ENCODE data around the gene FOXK2. TPM values are rescaled to one million over a fixed set of nuclear protein-coding genes. Genes with fewer than 3 reads are reported as not detected.
A peak's percentile ranks its signal among the peaks of the same experiment; 100 is the strongest.
"Not testable (repeated sequence)": the region's sequence is repeated elsewhere in the genome, so short reads cannot be mapped to it uniquely, and the experiment has no call there.

Gene FOXK2
- total RNA-seq, 1 experiment from 2014 or later = 96.2 TPM

- peak overlapping the region; percentile 64 for H3K27ac Mint-ChIP-seq (ENCODE audit: unreplicated experiment)
- TF ChIP-seq, protein P1, sequence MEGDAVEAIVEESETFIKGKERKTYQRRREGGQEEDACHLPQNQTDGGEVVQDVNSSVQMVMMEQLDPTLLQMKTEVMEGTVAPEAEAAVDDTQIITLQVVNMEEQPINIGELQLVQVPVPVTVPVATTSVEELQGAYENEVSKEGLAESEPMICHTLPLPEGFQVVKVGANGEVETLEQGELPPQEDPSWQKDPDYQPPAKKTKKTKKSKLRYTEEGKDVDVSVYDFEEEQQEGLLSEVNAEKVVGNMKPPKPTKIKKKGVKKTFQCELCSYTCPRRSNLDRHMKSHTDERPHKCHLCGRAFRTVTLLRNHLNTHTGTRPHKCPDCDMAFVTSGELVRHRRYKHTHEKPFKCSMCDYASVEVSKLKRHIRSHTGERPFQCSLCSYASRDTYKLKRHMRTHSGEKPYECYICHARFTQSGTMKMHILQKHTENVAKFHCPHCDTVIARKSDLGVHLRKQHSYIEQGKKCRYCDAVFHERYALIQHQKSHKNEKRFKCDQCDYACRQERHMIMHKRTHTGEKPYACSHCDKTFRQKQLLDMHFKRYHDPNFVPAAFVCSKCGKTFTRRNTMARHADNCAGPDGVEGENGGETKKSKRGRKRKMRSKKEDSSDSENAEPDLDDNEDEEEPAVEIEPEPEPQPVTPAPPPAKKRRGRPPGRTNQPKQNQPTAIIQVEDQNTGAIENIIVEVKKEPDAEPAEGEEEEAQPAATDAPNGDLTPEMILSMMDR (IDR thresholded peaks at IDR 0.05; ENCODE audit: unreplicated experiment) = peak; percentile 79
- H3K4me3 Mint-ChIP-seq (ENCODE audit: low read depth, unreplicated experiment) = no peak overlapping the region
- CTCF ChIA-PET = no interaction called here
- H3K9me3 Mint-ChIP-seq (ENCODE audit: low read depth, unreplicated experiment) = no peaks in the 10 kb centered on the region
- peak; percentile 86 for DNase-seq
- peaks cover 28% of the 10 kb centered on the region for H3K4me1 Mint-ChIP-seq (ENCODE audit: low read depth, unreplicated experiment)
- BruUV-seq (replicated peaks) = no TSS peak
- peaks cover 8% of the 10 kb centered on the region for H3K36me3 Mint-ChIP-seq (ENCODE audit: insufficient read depth, unreplicated experiment)
- intact Hi-C loops (cut with micrococcal nuclease; ENCODE audit: unreplicated experiment) = loop anchor here (5.0 kb wide), 2 partner anchors 60 to 200 kb away; no protein-coding TSS in a partner anchor
- no peaks in the 10 kb centered on the region for H3K27me3 Mint-ChIP-seq (ENCODE audit: unreplicated experiment)
Observed at GRCh38 chr17:82551779-82552457, 32.4 kb downstream of the FOXK2 start.

- Mint-ChIP-seq H3K27me3 (ENCODE audit: unreplicated experiment) (no peaks in the 10 kb centered on the region), H3K4me1 (ENCODE audit: low read depth, unreplicated experiment) (peaks cover 26% of the 10 kb centered on the region), H3K27ac (ENCODE audit: unreplicated experiment) (peak overlapping the region; percentile 64), H3K9me3 (ENCODE audit: low read depth, unreplicated experiment) (no peaks in the 10 kb centered on the region), H3K4me3 (ENCODE audit: low read depth, unreplicated experiment) (no peak overlapping the region), H3K36me3 (ENCODE audit: insufficient read depth, unreplicated experiment) (peaks cover 8% of the 10 kb centered on the region)
- no TSS peak for BruUV-seq (replicated peaks)
- intact Hi-C loops (cut with micrococcal nuclease; ENCODE audit: unreplicated experiment) = loop anchor here (5.0 kb wide), 2 partner anchors 60 to 200 kb away; no protein-coding TSS in a partner anchor
- TF ChIP-seq, protein P1 (IDR thresholded peaks at IDR 0.05; ENCODE audit: unreplicated experiment) = no peak
- CTCF ChIA-PET = no interaction called here
- no peak for DNase-seq
Observed at GRCh38 chr17:82552580-82552979, 33.0 kb downstream of the FOXK2 start.

DNA sequence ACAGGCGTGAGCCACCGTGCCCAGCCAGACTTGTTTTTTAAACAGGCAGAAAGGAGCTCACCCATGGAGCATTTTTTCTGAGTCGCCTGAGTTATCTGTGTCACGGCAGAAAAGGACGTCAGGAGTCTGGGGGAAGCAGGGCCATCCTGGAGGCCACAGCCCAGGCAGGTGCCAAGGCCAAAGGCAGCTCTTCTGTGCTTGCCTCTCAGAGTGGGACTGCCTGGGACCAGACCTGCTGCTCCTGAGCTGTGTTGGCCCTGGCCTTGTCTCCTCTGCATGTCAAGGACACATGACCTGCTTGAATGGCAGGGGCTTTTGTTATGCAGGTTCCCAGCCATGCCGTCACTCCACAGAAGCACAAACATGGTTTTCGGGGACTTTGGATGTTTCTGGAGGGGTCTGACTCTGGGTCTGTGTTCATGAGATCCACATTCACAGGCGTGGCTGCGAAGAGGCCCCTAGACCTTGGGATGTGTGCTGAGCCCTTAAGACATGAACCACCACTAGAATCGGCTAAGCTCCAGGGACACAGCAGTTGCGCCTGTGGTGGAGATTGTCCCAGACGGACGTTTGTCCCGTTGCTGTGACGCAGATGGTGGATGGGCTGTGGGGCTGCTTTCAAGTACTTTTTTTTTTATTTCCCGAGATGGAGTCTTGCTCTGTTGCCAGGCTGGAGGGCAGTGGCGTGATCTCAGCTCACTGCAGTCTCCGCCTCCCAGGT is 33.8 kb downstream of the FOXK2 start:
- Mint-ChIP-seq H3K4me3 (ENCODE audit: low read depth, unreplicated experiment) (no peak overlapping the region), H3K27ac (ENCODE audit: unreplicated experiment) (no peak overlapping the region), H3K4me1 (ENCODE audit: low read depth, unreplicated experiment) (peaks cover 18% of the 10 kb centered on the region), H3K27me3 (ENCODE audit: unreplicated experiment) (no peaks in the 10 kb centered on the region), H3K36me3 (ENCODE audit: insufficient read depth, unreplicated experiment) (peaks cover 8% of the 10 kb centered on the region), H3K9me3 (ENCODE audit: low read depth, unreplicated experiment) (no peaks in the 10 kb centered on the region)
- CTCF ChIA-PET = no interaction called here
- DNase-seq = no peak
- intact Hi-C loops (cut with micrococcal nuclease; ENCODE audit: unreplicated experiment) = loop anchor here (5.0 kb wide), 2 partner anchors 61 to 201 kb away; no protein-coding TSS in a partner anchor
- TF ChIP-seq, protein P1 (IDR thresholded peaks at IDR 0.05; ENCODE audit: unreplicated experiment) = no peak
- BruUV-seq (replicated peaks) = no TSS peak

GRCh38 chr17:82557510-82557909 is 38.0 kb downstream of the FOXK2 start:
- H3K36me3 Mint-ChIP-seq (ENCODE audit: insufficient read depth, unreplicated experiment); H3K27me3 Mint-ChIP-seq (ENCODE audit: unreplicated experiment); intact Hi-C loops (cut with micrococcal nuclease; ENCODE audit: unreplicated experiment); DNase-seq; H3K9me3 Mint-ChIP-seq (ENCODE audit: low read depth, unreplicated experiment); H3K4me3 Mint-ChIP-seq (ENCODE audit: low read depth, unreplicated experiment); BruUV-seq (replicated peaks); CTCF ChIA-PET; H3K27ac Mint-ChIP-seq (ENCODE audit: unreplicated experiment): not testable (repeated sequence)
- peaks cover 17% of the 10 kb centered on the region for H3K4me1 Mint-ChIP-seq (ENCODE audit: low read depth, unreplicated experiment)
